GM19438 (cell line): ENCODE measurements around the gene AK1.

Experiments
- ATAC-seq: cut with Tn5 transposase; IDR thresholded peaks from one replicate; pipeline ENCODE4 v1.9.1; 2021; ENCODE audit warnings: low read depth; ENCODE audit not compliant: unreplicated experiment

AK1 gene

DNA sequence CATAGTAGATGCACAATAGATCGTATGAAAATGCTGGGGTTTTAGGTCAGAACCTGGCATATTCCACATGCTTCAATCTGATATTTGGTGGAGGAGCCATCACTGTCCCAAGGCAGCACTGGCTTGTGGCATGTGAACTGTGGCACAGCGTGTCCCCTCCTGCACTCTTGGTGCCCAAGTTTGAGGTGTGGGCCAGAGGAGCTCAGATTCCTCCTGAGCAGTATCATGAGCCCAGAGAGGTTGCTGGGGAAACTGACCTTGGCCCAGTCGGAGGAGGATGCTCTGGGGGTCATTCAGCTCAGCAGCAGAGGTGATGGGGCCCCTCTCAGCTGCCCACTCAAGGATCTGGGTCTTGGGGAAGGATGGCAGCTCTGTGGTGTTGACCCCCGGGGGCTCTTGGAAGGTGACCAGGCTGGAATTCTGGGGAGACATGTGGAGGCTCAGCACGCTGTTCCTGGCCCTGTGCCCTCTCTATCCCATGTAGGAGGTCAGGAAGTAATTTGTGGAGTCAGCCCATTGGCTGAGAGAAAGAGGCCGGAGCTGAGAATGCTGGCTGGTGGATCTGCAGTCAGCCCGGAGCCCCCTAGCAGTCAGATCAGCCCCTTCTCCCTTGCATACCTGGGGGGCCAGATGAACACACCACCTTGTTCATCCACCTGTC, 51.1 kb downstream of the AK1 start:
- no peak for ATAC-seq

DNA sequence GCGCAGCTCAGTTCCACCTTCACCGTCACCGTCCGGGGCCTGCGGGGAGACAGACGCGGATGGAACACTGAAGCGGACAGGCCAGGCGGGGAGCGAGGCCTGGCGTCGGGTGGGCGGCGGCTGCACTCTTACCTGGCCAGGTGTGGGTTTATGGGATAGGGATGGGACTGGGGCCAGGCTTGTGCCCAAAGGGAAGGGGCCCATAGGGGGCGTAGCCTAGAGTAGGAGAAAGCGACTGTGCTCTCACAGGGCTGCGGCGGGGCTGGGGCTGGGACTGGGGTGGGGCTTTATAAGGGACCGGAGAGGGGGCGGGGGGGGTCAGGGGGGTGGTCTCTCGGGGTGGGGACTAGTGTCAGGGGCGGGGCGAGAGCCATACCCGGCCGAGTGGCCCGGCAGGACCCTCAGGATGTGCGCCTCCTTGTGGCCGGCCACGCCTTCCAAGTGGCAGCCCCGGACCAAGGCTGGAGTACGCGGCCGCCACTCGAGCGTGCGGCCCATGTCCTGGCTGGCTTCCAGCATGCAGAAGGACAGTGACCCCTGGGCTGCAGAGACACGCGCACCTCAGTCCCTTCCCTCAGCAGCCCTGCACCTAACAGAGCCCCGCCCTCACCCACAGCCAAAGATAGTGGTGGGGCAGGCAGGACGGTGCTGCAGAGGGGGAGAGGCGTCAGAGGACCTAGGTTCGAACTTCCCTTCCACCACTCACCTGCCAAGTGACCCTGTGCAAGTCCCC, 52.0 kb downstream of the AK1 start:
- ATAC-seq, result no peak

GRCh38 chr9:127822108-127822507, 55.4 kb downstream of the AK1 start:
- no peak for ATAC-seq

GRCh38 chr9:127818574-127818973, 58.9 kb downstream of the AK1 start:
- ATAC-seq, result no peak

- ATAC-seq, result no peak
These were observed 59.5 kb downstream of the AK1 start for GRCh38 chr9:127817881-127818434.

DNA sequence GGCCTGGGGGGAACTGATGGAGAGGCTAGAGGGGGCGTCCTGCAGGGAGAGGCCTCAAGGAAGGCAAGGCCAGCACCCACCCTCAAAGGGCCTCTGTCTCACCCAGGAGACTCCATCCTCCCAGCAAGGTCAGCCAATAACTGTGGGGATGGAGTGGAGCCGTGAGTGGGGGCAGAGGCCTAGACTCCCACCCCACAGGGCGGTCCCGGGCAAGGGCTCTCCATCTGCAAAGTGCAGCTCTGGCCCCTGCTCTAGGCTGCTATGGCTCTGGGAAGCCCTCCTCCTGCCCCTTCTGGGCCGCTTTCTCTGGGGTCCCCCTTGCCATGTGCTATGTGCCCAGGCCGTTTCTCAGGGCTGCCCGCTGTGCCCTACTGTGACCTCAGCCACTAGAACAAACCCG, 60.7 kb downstream of the AK1 start:
- ATAC-seq, result no peak
